ENCODE data around the gene HS1BP3.

- TF ChIP-seq, protein P1, sequence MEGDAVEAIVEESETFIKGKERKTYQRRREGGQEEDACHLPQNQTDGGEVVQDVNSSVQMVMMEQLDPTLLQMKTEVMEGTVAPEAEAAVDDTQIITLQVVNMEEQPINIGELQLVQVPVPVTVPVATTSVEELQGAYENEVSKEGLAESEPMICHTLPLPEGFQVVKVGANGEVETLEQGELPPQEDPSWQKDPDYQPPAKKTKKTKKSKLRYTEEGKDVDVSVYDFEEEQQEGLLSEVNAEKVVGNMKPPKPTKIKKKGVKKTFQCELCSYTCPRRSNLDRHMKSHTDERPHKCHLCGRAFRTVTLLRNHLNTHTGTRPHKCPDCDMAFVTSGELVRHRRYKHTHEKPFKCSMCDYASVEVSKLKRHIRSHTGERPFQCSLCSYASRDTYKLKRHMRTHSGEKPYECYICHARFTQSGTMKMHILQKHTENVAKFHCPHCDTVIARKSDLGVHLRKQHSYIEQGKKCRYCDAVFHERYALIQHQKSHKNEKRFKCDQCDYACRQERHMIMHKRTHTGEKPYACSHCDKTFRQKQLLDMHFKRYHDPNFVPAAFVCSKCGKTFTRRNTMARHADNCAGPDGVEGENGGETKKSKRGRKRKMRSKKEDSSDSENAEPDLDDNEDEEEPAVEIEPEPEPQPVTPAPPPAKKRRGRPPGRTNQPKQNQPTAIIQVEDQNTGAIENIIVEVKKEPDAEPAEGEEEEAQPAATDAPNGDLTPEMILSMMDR (IDR thresholded peaks at IDR 0.05; ENCODE audit: low read depth, low read length, poor library complexity, severe bottlenecking) = no peak
- TF ChIP-seq EZH2phosphoT487 (IDR thresholded peaks at IDR 0.05; ENCODE audit: borderline replicate concordance, low read length) = no peak
Observed at GRCh38 chr2:20611844-20612356, 39.0 kb downstream of the HS1BP3 start.

Data from DOHH2 (cell line).